ENCODE data around the gene ANKFY1. TPM values are rescaled to one million over a fixed set of nuclear protein-coding genes. Genes with fewer than 3 reads are reported as not detected.

Gene ANKFY1
- total and polyA plus RNA-seq, 2 experiments from 2014 or later: 20.1 to 24.2 TPM

GRCh38 chr17:4180791-4181190, 83.0 kb downstream of the ANKFY1 start:
- Histone ChIP-seq H2AFZ (no peak overlapping the region), H3K4me3 (no peak overlapping the region), H3K79me2 (ENCODE audit: insufficient read depth) (no peaks in the 10 kb centered on the region), H3K9me2 (ENCODE audit: insufficient read depth) (no peaks in the 10 kb centered on the region), H4K20me1 (ENCODE audit: insufficient read depth) (no peaks in the 10 kb centered on the region), H3K4me1 (ENCODE audit: insufficient read depth) (no peaks in the 10 kb centered on the region), H3K36me3 (ENCODE audit: low read depth) (peaks cover 16% of the 10 kb centered on the region; the same call in 1 of the 2 replicates), H3K4me2 (ENCODE audit: unreplicated experiment) (no peak overlapping the region), H3K9ac (no peak overlapping the region), H3K27me3 (replicated peaks; ENCODE audit: insufficient read depth) (no peaks in the 10 kb centered on the region), H3K27ac (no peak overlapping the region), H3F3A (ENCODE audit: insufficient read depth) (no peaks in the 10 kb centered on the region), H3K9me3 (ENCODE audit: low read depth) (no peaks in the 10 kb centered on the region)
- in situ Hi-C loops (cut with MboI): no loop called here
- 88 to 89% methylated on average over 8 of the region's 8 CpGs for WGBS, 2 experiments (ENCODE audit: low coverage in 1 of 2, low lambda C conversion rate in 2 of 2, missing lambda C conversion rate in 2 of 2)
- DNase-seq: no peak
- TF ChIP-seq EZH2 (IDR thresholded peaks at IDR 0.05; ENCODE audit: insufficient read depth, poor library complexity, severe bottlenecking) (no peak), EZH2phosphoT487 (IDR thresholded peaks at IDR 0.05; ENCODE audit: insufficient read depth, low read depth) (no peak)

GRCh38 chr17:4179071-4179470, 84.7 kb downstream of the ANKFY1 start:
- in situ Hi-C loops (cut with MboI): no loop called here
- Histone ChIP-seq H3K9me2 (ENCODE audit: insufficient read depth) (no peaks in the 10 kb centered on the region), H3K9me3 (ENCODE audit: low read depth) (no peaks in the 10 kb centered on the region), H3K36me3 (ENCODE audit: low read depth) (peaks cover 16% of the 10 kb centered on the region; the same call in 1 of the 2 replicates), H4K20me1 (ENCODE audit: insufficient read depth) (no peaks in the 10 kb centered on the region), H3K27ac (no peak overlapping the region), H3K4me2 (ENCODE audit: unreplicated experiment) (no peak overlapping the region), H3K9ac (no peak overlapping the region), H2AFZ (no peak overlapping the region), H3K4me3 (no peak overlapping the region), H3K27me3 (replicated peaks; ENCODE audit: insufficient read depth) (no peaks in the 10 kb centered on the region), H3K4me1 (ENCODE audit: insufficient read depth) (no peaks in the 10 kb centered on the region), H3K79me2 (ENCODE audit: insufficient read depth) (no peaks in the 10 kb centered on the region), H3F3A (ENCODE audit: insufficient read depth) (no peaks in the 10 kb centered on the region)
- WGBS, 2 experiments (ENCODE audit: low coverage in 1 of 2, low lambda C conversion rate in 2 of 2, missing lambda C conversion rate in 2 of 2): 77% methylated on average over 7 of the region's 7 CpGs
- no peak for DNase-seq
- TF ChIP-seq EZH2 (IDR thresholded peaks at IDR 0.05; ENCODE audit: insufficient read depth, poor library complexity, severe bottlenecking): no peak
- TF ChIP-seq EZH2phosphoT487 (IDR thresholded peaks at IDR 0.05; ENCODE audit: insufficient read depth, low read depth): no peak

GRCh38 chr17:4178651-4179050, 85.1 kb downstream of the ANKFY1 start:
- H2AFZ ChIP-seq: no peak overlapping the region
- WGBS, 2 experiments (ENCODE audit: low coverage in 1 of 2, low lambda C conversion rate in 2 of 2, missing lambda C conversion rate in 2 of 2): 90 to 92% methylated on average over 15 of the region's 15 CpGs
- no peak overlapping the region for H3K9ac ChIP-seq
- no peaks in the 10 kb centered on the region for H3K27me3 ChIP-seq (replicated peaks; ENCODE audit: insufficient read depth)
- no peaks in the 10 kb centered on the region for H3K9me2 ChIP-seq (ENCODE audit: insufficient read depth)
- H3K36me3 ChIP-seq (ENCODE audit: low read depth): peaks cover 16% of the 10 kb centered on the region; the same call in 1 of the 2 replicates
- H3K4me3 ChIP-seq: no peak overlapping the region
- no peaks in the 10 kb centered on the region for H3K9me3 ChIP-seq (ENCODE audit: low read depth)
- H3K4me2 ChIP-seq (ENCODE audit: unreplicated experiment): no peak overlapping the region
- DNase-seq: no peak
- H3K27ac ChIP-seq: no peak overlapping the region
- TF ChIP-seq EZH2phosphoT487 (IDR thresholded peaks at IDR 0.05; ENCODE audit: insufficient read depth, low read depth) (no peak), EZH2 (IDR thresholded peaks at IDR 0.05; ENCODE audit: insufficient read depth, poor library complexity, severe bottlenecking) (no peak)
- H3F3A ChIP-seq (ENCODE audit: insufficient read depth): no peaks in the 10 kb centered on the region
- no peaks in the 10 kb centered on the region for H4K20me1 ChIP-seq (ENCODE audit: insufficient read depth)
- in situ Hi-C loops (cut with MboI): no loop called here
- H3K4me1 ChIP-seq (ENCODE audit: insufficient read depth): no peaks in the 10 kb centered on the region
- no peaks in the 10 kb centered on the region for H3K79me2 ChIP-seq (ENCODE audit: insufficient read depth)

GRCh38 chr17:4177806-4178205, 86.0 kb downstream of the ANKFY1 start:
- in situ Hi-C loops (cut with MboI): no loop called here
- H3F3A ChIP-seq (ENCODE audit: insufficient read depth): no peaks in the 10 kb centered on the region
- H3K9ac ChIP-seq: no peak overlapping the region
- H3K79me2 ChIP-seq (ENCODE audit: insufficient read depth): no peaks in the 10 kb centered on the region
- DNase-seq: no peak
- H3K4me1 ChIP-seq (ENCODE audit: insufficient read depth): no peaks in the 10 kb centered on the region
- WGBS, 2 experiments (ENCODE audit: low coverage in 1 of 2, low lambda C conversion rate in 2 of 2, missing lambda C conversion rate in 2 of 2): 97% methylated on average over 21 of the region's 21 CpGs
- no peaks in the 10 kb centered on the region for H4K20me1 ChIP-seq (ENCODE audit: insufficient read depth)
- no peak overlapping the region for H3K4me3 ChIP-seq
- TF ChIP-seq EZH2 (IDR thresholded peaks at IDR 0.05; ENCODE audit: insufficient read depth, poor library complexity, severe bottlenecking): no peak
- TF ChIP-seq EZH2phosphoT487 (IDR thresholded peaks at IDR 0.05; ENCODE audit: insufficient read depth, low read depth): no peak
- no peaks in the 10 kb centered on the region for H3K9me3 ChIP-seq (ENCODE audit: low read depth)
- H3K36me3 ChIP-seq (ENCODE audit: low read depth): peaks cover 12% of the 10 kb centered on the region; the same call in 1 of the 2 replicates
- H3K9me2 ChIP-seq (ENCODE audit: insufficient read depth): no peaks in the 10 kb centered on the region
- H2AFZ ChIP-seq: no peak overlapping the region
- no peak overlapping the region for H3K27ac ChIP-seq
- H3K27me3 ChIP-seq (replicated peaks; ENCODE audit: insufficient read depth): no peaks in the 10 kb centered on the region
- no peak overlapping the region for H3K4me2 ChIP-seq (ENCODE audit: unreplicated experiment)
